Activated T-cell treated with anti-CD3 and anti-CD28 coated beads, Interleukin-2, amount 50 U/mL, for 4 hours (primary cell): ENCODE results near the gene ACTG2. TPM values are rescaled to one million over a fixed set of nuclear protein-coding genes. Genes with fewer than 3 reads are reported as not detected.

Experiments used
- total RNA-seq, 3 donors: library from RNA; stranded (reverse); gene quantifications; one replicate each; pipeline ENCODE4 v1.2.1, GENCODE V29; 2021

The ACTG2 gene
- total RNA-seq, 3 donors from 2014 or later: 0.52 to 0.89 (median 0.63) TPM

Other genes starting within 250 kb of the ACTG2 start
- 10 to 100 TPM; 43.3 to 43.8 (median 43.6) TPM for gene TPRKB, start 155.7 kb upstream of the ACTG2 start, total RNA-seq
- 10 to 100 TPM; 33.2 to 35.4 (median 34.2) TPM for gene DUSP11, start 112.9 kb upstream of the ACTG2 start, total RNA-seq
- not detected for gene C2orf78, start 108.8 kb upstream of the ACTG2 start, total RNA-seq
- gene STAMBP, start 64.0 kb upstream of the ACTG2 start, total RNA-seq: 10 to 100 TPM; 29.5 to 37.2 (median 30.3) TPM
- gene DGUOK, start 33.9 kb downstream of the ACTG2 start, total RNA-seq: 10 to 100 TPM; 69.5 to 76.0 (median 74.2) TPM
- 10 to 100 TPM; 30.8 to 34.0 (median 31.7) TPM for gene TET3, start 91.9 kb downstream of the ACTG2 start, total RNA-seq